Stimulated activated CD4-positive, alpha-beta T cell treated with anti-CD3 and anti-CD28 coated beads, Interleukin-15, amount 100 ng/mL, for 48 hours (primary cell): ENCODE results near the gene KY.
"Not testable (repeated sequence)": the region's sequence is repeated elsewhere in the genome, so short reads cannot be mapped to it uniquely, and the experiment has no call there.

Experiments used
- DNase-seq, 2 donors: peaks; one replicate each; pipeline ENCODE4 v3.0.0-alpha.2; 2020; ENCODE audit warnings: low read depth in 2 of 2

Gene KY

DNA sequence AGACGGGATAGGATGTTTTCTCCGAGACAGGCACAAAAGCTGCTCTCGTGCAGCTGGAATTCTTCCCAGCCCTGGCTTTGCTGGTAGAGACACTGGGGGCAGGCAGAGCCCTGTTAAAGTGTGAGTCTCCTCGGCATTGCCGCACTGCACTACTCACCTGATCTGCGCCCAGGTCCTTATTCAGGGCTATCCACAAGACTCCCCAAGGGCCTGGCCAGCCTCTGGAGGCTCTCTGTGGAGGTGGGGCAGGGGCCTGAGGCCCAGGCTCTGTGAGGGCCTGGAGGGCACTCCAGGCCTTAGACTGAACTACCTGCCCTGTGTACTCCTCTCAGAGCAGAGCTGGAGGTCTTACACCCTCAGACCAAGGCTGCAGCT is 48.4 kb downstream of the KY start:
- no peak for DNase-seq

DNA sequence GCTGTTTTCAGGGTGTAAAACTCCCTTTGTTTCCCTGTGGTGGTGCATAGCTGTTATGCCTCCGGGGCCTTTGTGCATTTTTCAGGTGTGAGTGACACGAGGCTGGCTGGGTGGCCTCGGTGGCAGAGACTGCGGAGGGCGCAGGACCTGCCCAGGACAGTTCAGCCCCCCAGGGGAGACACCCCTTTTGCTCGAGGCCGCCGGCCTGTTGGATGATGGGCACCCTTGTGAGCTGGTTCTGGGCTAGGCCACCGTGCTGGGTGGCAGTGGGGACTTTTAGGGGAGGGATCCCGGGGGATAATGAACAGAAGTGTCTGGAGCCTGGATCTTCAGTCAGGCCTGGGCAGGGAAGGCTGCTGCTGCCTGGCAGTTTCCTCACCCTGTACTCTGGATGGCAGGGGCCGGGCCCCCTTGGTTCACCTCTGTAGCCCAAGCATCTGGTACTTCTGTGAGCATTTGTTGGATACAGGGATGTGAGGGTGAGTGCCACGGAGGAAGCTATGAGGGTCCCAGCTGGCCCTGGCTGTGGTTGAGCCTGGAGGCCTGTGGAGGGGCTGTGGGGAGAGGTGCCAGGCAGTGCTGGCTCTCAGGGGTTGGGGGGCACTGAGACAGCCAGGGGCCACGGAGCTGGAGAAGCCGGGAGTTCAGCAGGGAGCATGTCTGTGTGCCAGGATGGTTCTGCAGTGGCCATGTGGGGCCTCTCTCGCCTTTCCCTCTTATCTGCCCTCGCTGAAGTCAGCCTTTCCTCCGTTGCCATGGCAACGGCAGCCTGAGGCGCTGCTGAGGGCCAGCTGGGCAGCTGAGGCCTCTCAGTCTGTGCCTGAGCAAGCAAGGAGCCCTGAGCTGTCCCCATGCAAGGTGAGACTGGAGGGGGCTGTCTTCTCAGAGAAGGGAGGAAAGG is 49.0 kb downstream of the KY start:
- DNase-seq = no peak

DNA sequence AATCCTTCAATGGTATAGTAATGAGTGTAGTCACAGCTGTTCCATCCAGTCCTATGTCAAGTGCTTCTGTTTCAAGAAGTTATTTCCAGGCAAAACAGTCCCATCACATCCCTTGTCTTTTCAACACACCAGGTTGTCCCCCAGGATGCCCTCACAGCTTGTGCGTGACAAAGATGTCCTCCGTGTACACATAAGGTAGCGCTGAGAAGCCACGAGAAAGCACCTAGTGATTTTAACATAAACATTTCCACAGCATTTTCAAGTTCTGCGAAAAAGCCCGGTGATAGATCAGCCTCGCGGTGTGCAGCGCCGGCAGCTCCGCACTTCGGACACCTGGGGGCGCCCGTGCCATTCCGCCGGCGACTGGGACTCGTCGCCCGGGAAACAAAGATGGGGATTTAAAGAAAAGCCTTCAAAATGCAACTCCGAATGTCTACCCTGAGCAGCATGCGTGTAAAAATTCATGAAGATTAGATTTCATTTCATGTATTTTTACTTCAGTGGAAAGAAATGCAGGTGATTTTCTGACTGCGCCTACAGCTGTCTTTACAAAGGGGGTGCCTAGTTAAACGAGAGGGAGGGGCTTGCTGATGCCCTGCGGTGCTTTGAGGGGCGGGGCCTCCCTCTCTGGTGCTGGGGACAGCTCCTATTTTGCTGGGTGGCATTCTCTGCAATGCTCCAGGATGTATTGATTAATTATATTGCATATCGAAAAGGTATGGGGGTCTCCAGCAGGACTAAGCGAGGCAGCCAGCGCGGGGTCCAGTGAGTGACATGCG is 49.9 kb downstream of the KY start:
- DNase-seq = peak; percentile 38 to 63

DNA sequence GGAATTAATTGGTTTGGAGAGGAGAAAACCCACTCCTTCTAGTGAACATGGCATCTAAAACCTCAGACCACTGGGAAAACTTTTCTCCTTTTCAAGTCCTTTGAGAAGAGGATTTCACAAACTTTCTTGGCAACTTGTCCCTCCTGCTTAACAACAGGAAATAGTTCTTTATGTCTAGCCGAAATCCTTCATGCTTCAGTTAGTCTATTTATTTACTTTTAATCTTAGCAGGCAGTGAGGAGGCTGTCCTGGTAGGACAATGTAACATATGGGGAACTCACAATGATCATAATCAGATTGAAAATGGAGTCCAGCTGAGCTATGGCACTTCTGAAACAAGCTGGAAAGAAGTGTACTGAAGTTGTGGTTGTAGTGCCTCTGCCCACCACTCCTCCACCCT is 50.6 kb downstream of the KY start:
- no peak for DNase-seq

DNA sequence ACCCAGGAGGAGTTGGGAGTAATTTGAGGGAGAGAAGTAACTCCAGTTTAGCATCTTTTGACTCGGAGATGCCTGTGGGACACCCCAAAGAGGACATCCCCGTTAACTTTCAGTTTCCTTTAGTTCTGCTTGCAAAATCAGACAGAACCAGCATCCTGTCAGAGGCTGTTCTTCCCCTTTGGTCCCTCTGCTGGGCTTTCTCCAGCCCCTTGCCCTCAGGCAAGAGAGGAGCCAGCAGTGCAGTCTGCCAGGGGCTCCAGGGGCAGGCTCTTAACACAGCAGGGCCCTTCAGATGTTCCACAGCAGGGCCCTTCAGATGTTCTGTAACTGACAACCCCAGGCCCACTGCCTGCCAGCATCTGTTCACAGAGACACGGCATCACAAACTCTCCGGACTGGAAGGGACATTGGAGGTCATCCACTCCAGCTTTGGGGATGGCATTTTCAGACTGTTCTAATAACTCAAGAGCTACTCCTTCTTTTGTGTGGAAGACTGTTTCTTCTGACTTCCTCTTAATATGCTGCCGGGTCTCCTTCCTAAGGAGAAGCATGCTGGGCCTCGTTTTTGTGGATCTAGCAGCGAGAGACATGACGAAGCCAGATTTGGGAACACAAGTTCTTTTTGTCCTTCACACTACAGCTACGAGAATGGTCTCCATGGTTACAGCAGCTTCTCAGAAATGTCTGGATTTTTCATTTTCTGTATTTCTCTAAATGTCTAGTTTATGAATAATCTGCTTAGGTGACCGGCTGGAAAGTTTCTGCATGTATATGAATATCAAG is 51.9 kb downstream of the KY start:
- no peak for DNase-seq

DNA sequence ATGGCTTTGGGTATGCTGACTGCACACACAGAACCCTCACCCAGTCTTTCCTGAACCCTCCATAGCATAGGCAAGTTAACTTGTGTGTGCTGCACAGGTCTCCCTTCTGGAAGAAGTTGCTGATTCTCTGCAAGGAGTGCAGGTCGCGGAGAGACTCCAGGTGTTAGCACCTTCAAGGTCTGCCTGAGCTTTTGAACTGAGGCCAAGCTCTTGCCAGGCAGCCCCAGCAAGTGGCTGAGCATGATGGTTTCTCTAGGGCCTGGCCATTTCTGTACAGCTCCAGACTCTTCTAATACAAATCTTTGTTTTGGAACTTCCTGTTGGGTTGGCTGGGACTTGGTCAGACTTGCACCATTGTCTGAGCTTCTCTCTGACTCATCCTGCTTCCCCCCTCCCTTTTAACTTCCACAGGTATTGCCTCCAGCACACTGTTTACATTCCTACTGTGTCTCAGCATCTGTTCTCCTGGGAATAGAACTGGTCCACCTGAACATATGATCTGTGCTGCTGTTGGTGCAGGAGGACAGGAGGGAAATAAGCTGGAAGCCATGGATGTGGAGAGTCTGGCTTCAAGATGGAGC is 53.3 kb downstream of the KY start:
- DNase-seq = no peak

DNA sequence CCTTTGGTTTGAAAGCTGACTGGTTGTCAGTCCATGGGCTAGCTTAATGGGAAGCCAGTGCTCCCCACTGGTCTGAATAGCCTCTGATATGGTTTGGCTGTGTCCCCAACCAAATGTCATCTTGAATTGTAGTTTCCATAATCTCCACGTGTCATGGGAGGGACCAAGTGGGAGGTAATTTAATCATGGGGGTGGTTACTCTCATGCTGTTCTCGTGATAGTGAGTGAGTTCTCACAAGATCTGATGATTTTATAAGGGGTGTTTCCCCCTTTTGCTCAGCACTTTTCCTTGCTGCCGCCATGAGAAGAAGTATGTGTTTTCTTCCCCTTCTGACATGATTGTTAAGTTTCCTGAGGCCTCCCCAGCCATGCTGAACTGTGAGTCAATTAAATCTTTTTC is 55.8 kb downstream of the KY start:
- not testable (repeated sequence) for DNase-seq

DNA sequence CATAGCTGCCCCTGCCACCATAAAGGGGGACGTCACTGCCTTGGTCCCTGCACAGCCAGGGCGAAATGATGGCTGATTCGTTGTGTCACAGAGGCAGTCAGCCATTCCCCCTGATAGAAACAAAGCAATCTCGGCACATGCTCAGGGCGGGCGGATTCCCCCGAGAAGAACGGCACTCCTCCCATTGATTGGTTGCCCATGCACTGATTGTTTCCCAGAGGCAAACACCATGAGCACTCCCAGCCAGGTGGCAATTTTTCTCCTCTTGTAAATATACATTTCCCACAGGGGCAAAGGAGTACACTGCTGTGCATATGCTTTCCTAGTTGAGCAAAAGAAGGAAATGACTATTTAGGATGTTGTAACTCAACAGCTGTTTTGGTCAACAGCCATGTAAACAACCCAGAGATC is 56.5 kb downstream of the KY start:
- DNase-seq = no peak

DNA sequence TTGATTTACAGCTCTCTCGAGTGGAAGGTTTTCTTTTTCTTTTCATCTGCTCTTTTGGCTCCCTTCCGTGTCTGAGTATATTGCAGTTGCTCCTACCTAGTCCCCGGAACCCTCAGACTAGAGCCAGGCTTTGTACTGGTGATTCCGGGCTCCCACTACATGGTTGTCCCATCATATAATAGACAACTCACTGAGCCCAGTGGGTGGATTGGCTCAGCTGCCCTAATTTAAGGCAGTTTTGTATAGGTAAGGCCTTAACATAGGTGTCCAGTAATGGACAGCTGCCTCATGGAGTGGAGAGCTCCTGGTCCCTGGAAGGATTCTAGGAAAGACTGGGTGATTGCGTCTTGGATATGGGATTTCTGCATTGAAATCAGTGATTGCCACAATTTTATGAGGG is 58.0 kb downstream of the KY start:
- no peak for DNase-seq

DNA sequence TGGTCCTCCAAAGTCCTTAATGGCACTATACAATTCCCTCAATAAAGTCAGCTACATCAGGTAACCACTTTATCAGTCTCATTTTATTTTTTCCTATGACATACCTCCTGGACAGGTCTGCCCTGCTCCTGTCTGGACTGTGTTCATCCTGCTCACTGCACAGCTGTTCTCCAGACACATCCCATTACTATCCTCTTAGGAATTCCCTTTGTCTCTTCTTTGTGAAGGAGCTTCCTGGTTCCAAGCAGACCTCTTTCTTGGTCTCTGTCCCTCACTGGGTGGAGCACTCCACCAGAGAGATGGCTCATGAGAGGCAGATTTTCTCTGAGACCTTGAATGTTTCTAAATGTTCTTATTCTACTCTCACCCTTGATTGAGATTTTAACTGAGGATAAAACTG is 60.1 kb downstream of the KY start:
- DNase-seq = no peak

DNA sequence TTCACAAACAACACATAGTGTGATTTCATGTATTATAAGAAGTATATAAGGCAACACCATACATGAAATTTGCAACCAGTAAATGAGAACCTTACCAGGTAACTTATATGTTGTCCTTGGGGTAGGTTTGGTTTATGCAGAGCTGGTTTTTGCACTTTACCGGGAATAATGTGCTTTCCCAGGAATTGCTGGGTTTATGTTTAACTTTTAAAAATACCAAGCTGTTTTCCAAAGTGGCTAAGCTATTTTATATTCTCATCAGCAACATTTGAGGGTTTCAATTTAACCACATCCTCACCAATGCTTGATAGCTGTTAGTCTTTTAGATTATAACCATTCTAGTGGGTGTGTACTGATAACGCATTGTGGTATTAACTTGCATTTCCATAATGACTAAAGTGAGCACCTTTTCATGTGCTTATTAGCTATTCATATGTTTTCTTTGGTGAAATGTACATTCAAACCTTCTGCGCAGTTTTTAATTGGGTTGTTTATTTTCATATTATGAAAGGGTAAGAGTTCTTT is 71.6 kb downstream of the KY start:
- no peak for DNase-seq

DNA sequence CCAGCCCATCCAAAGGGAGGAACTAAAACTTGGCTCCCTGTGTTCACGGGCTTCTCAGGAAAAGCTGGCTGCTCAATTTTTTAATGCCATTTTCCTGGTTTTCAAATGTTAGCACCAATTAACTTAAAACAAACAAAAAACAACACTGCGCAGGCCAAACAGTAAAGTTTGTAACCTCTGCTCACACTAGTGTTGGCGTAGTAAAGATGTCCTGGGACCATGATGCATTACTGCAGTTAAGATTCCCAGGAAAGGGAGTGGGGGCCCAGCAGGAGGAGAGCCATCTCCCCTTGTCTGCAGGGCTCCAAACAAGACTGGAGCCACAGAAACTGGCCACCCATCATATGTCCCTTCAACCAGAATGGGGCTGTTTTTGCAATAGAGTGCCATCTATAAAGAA is 74.0 kb downstream of the KY start:
- DNase-seq = no peak

DNA sequence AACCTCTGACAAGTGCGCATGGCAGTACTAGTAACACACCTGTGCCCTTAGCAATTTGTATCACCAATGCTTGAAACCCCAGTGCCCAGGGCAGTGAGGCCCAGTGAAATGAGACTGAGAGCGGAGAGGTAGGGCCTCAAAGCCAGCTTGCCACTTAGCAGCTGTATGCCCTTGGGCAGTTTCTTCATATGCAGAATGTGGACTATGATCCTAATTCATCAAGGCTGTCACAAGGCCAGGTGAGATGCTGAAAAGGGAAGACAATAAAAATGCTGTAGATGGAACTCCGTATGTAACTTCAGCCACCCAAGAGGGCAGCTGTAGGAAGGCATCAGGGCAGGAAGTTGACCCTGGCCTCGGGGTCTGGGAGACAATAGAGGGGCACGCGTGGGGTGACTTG is 74.4 kb downstream of the KY start:
- no peak for DNase-seq

DNA sequence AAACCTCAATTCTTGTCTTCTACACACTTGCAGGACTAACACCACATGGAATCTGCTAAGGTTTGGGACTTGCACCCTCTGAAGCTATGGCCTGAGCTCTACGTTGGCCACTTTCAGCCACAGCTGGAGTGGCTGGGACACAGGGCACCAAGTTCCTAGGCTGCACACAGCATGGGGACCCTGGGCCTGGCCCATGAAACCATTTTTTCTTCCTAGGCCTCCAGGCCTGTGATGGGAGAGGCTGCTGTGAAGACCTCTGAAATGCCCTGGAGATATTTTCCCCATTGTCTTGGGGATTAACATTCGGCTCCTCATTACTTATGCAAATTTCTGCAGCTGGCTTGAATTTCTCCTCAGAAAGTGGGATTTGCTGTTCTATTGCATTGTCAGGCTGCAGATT is 80.9 kb downstream of the KY start:
- not testable (repeated sequence) for DNase-seq

DNA sequence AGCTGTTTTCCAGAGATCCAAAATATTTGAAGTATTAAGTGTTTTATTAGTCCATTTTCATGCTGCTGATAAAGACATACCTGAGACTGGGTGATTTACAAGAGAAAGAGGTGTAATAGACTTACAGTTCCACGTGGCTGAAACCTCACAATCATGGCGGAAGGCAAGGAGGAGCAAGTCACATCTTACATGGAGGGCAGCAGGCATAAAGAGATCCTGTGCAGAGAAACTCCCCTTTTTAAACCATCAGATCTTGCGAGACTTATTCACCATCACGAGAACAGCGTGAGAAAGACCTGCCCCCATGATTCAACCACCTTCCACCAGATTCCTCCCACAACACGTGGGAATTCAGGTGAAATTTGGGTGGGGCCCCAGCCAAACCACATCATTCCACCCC is 82.0 kb downstream of the KY start:
- DNase-seq = no peak

DNA sequence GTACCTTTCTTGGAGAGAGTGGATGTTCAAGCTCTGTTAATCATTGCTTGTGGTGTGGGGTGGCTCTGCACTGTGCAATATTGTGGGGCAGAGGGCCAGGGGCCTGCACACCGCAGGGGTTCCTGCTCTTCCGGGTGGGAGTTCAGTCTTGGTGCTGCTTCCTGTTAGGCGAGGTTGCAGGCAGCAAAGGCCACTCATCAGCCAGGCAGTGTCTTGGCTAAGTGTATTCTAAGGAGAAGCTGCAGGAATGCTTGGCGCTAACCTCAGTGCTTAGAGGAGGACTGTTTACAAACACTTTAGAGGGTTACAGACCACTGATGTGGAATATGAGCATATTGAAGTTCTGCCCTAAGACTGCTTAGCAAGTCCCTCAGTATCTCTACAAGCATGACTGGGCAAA is 83.2 kb downstream of the KY start:
- DNase-seq = no peak

DNA sequence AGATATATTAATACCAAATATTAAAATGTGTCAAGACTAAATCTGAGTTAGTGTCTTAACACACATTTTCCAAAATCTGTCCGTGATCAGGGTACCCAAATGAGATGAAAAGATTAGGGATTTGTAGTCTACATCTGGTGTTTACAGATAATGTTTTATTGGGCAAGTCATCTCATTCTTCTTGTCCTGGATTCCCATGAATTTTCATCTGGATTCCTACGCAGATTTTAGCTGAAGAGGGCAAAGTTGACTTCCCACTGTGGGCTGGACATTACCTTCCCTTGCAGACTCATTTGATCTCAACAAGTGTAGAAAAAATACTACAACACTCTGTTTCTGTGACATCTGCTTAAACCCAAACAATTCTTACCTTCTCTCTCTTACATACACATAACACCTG is 85.8 kb downstream of the KY start:
- no peak for DNase-seq

DNA sequence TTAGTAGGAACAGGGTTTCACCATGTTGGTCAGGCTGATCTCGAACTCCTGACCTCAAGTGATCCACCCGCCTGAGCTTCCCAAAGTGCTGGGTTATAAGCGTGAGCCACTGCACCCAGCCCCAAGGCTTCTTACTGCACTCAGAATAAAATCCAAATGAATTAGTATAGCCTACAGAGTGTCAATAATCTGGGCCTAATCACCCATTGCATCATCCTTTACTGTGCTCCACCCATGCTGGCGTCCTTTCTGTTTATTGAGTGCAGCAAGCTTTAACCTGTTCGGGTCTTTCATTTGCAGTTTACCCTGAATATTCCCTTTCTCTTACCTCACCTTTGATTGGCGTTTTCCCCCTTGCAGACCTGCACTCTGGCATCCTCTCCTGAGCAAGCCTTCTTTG is 87.2 kb downstream of the KY start:
- DNase-seq = no peak

DNA sequence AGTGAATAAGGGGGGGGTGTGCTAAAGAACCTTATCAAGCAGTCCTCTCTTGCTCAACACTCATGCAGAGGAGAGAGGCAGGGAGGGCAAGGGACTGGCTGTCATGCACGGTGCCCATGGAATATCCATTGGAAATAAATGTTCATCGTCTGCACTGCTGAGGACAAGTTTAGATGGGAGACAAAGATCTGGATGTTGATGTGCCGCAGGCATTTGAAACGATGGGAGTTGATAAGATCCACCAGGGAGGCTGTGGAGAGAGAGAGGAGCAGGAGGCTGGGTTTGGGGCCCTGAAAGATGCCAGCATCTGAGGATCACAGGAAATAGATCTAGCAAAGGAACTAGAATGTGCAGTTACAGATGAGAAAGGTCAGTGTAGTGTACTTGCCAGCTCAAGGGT is 88.8 kb downstream of the KY start:
- no peak for DNase-seq

DNA sequence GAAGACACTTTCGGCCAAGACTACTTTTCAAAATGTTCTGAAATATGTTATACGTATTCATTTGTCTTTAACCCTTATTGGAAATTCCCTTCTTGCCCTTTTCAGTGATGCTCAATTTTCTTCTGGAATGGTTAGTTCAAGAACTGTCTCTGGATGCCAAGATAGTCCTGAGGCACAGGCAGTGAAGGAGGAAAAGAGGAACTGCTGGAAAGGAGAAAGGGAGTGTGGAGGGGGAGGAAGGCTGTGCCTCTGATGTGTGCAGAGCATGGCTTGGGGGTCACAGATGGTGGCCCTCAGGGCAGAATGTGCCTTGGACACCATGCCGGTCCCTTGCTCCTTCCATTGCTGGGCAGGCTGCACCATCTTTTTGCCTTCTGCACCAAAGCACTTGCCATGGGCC is 91.2 kb downstream of the KY start:
- no peak for DNase-seq
